GM23338 (cell line): ENCODE results near the gene RTKN2. TPM values are rescaled to one million over a fixed set of nuclear protein-coding genes. Genes with fewer than 3 reads are reported as not detected.

ENCODE experiments used
- ATAC-seq: fragments of 200-7000 bp; cut with Tn5 transposase; 3 replicates; pipeline ENCODE4 v1.9.1; 2020
- DNase-seq: peaks from one replicate; pipeline ENCODE4 v3.0.0-alpha.2; 2015; ENCODE audit warnings: low spot score
- H2AFZ ChIP-seq: fragments of 200-600 bp; sonication (generic); 2 replicates; pipeline ENCODE4 v1.8.0; 2016; ENCODE audit warnings: antibody characterized with exemption, mild to moderate bottlenecking, moderate library complexity
- H3F3A ChIP-seq: fragments of 200-600 bp; sonication (generic); replicated peaks from 2 replicates; pipeline ENCODE4 v1.8.0; 2017; ENCODE audit warnings: antibody characterized with exemption, mixed run types, low read depth
- H3K27ac ChIP-seq: fragments of 200-600 bp; sonication (generic); 2 replicates; pipeline ENCODE4 v1.6.1; 2016; ENCODE audit warnings: low read depth
- H3K27me3 ChIP-seq: fragments of 200-600 bp; sonication (generic); 2 replicates; pipeline ENCODE4 v1.8.0; 2016; ENCODE audit warnings: mild to moderate bottlenecking, mixed run types, moderate library complexity; ENCODE audit not compliant: insufficient read depth
- H3K36me3 ChIP-seq: fragments of 200-600 bp; sonication (generic); 2 replicates; pipeline ENCODE4 v1.8.0; 2016; ENCODE audit warnings: mild to moderate bottlenecking; ENCODE audit not compliant: insufficient read depth
- H3K4me1 ChIP-seq: fragments of 200-600 bp; sonication (generic); 2 replicates; pipeline ENCODE4 v1.8.0; 2016; ENCODE audit warnings: mild to moderate bottlenecking, moderate library complexity; ENCODE audit not compliant: insufficient read depth
- H3K4me2 ChIP-seq: fragments of 200-600 bp; sonication (generic); 2 replicates; pipeline ENCODE4 v1.7.1; 2017; ENCODE audit warnings: mixed run types
- H3K4me3 ChIP-seq: fragments of 200-600 bp; sonication (generic); 2 replicates; pipeline ENCODE4 v1.6.1; 2016; ENCODE audit warnings: mixed run types
- H3K79me2 ChIP-seq: fragments of 200-600 bp; sonication (generic); replicated peaks from 2 replicates; pipeline ENCODE4 v1.8.0; 2017; ENCODE audit warnings: mild to moderate bottlenecking; ENCODE audit not compliant: insufficient read depth
- H3K9me2 ChIP-seq: fragments of 200-600 bp; sonication (generic); 2 replicates; pipeline ENCODE4 v1.8.0; 2017; ENCODE audit not compliant: insufficient read depth
- H4K20me1 ChIP-seq: fragments of 200-600 bp; sonication (generic); replicated peaks from 2 replicates; pipeline ENCODE4 v1.8.0; 2017; ENCODE audit warnings: mild to moderate bottlenecking; ENCODE audit not compliant: insufficient read depth
- H3K27ac Mint-ChIP-seq: 2 replicates; pipeline ENCODE4 v1.8.0; 2020; ENCODE audit warnings: inconsistent platforms, mild to moderate bottlenecking, moderate library complexity, mixed read lengths
- H3K27me3 Mint-ChIP-seq: 3 replicates; pipeline ENCODE4 v1.8.0; 2022; ENCODE audit warnings: low read depth, mild to moderate bottlenecking, moderate library complexity, mixed read lengths, inconsistent platforms; ENCODE audit not compliant: insufficient read depth, poor library complexity
- H3K36me3 Mint-ChIP-seq: 3 replicates; pipeline ENCODE4 v1.8.0; 2021; ENCODE audit warnings: low read depth, mild to moderate bottlenecking, inconsistent platforms, moderate library complexity, mixed read lengths
- H3K4me1 Mint-ChIP-seq: 3 replicates; pipeline ENCODE4 v1.8.0; 2020; ENCODE audit warnings: mild to moderate bottlenecking, inconsistent platforms, mixed read lengths
- H3K4me3 Mint-ChIP-seq: 3 replicates; pipeline ENCODE4 v1.8.0; 2021; ENCODE audit warnings: moderate library complexity, mild to moderate bottlenecking, inconsistent platforms, mixed read lengths
- H3K9me3 Mint-ChIP-seq: 3 replicates; pipeline ENCODE4 v1.8.0; 2020; ENCODE audit warnings: moderate library complexity, mild to moderate bottlenecking, inconsistent platforms, mixed read lengths
- CREB1 ChIP-seq: fragments of 250-450 bp; sonication (Bioruptor Pico); IDR thresholded peaks from 2 replicates; pipeline ENCODE4 v1.5.0; 2020; ENCODE audit warnings: low read depth, mild to moderate bottlenecking, moderate library complexity
- CTCF ChIP-seq, 2 experiments: fragments of 200-600 bp in 1 of 2; sonication (generic) in 1 of 2; conservative IDR thresholded peaks; 2 replicates each; pipeline versions ENCODE4 v1.5.1 to v1.6.1; 2016 to 2017; ENCODE audit warnings: antibody characterized with exemption in 2 of 2, low read depth in 2 of 2, mild to moderate bottlenecking in 2 of 2, moderate library complexity in 1 of 2
- ETS1 ChIP-seq: IDR thresholded peaks from 2 replicates; pipeline ENCODE4 v1.6.1; 2016; ENCODE audit warnings: antibody characterized with exemption
- EZH2 ChIP-seq: fragments of 200-600 bp; sonication (generic); IDR thresholded peaks from one replicate; pipeline ENCODE4 v1.8.0; 2017; ENCODE audit warnings: antibody characterized with exemption, mild to moderate bottlenecking, low read depth; ENCODE audit not compliant: unreplicated experiment
- EZH2phosphoT487 ChIP-seq: fragments of 200-600 bp; sonication (generic); IDR thresholded peaks from one replicate; pipeline ENCODE4 v1.8.1; 2018; ENCODE audit warnings: antibody characterized with exemption; ENCODE audit not compliant: unreplicated experiment
- JUNB ChIP-seq: IDR thresholded peaks from one replicate; pipeline ENCODE4 v1.6.1; 2016; ENCODE audit warnings: antibody characterized with exemption; ENCODE audit not compliant: unreplicated experiment
- NANOG ChIP-seq: IDR thresholded peaks from 2 replicates; pipeline ENCODE4 v1.6.1; 2016; ENCODE audit warnings: antibody characterized with exemption, borderline replicate concordance
- POLR2AphosphoS5 ChIP-seq: IDR thresholded peaks from 2 replicates; pipeline ENCODE4 v1.6.1; 2016; ENCODE audit warnings: antibody characterized with exemption, low read depth
- REST ChIP-seq: IDR thresholded peaks from one replicate; pipeline ENCODE4 v1.6.1; 2018; ENCODE audit warnings: antibody characterized with exemption; ENCODE audit not compliant: unreplicated experiment
- STAT1 ChIP-seq: IDR thresholded peaks from one replicate; pipeline ENCODE4 v1.6.1; 2016; ENCODE audit warnings: antibody characterized with exemption; ENCODE audit not compliant: unreplicated experiment
- ZNF462 ChIP-seq: fragments of 250-450 bp; sonication (Bioruptor Pico); IDR thresholded peaks from 2 replicates; pipeline ENCODE4 v1.5.0; 2020; ENCODE audit warnings: mild to moderate bottlenecking, moderate library complexity
- polyA plus RNA-seq: library from polyadenylated mRNA; unstranded; fragments of >200 nt; fragmentation: Nextera tagmentation; extraction: Ambion mirVana; gene quantifications from 2 replicates; pipeline ENCODE4 v1.2.1, GENCODE V29; 2016
- total RNA-seq: library from RNA; depleted of rRNA; stranded (reverse); fragments of >200 nt; shearing (Covaris generic); gene quantifications from 2 replicates; pipeline ENCODE4 v1.2.3, GENCODE V29; 2014

Gene RTKN2
- total and polyA plus RNA-seq, 2 experiments from 2014 or later, result 15.3 to 23.6 TPM

GRCh38 chr10:62249957-62250356 lies 18.7 kb downstream of the RTKN2 start:
- H3K36me3 Mint-ChIP-seq, result peaks cover 7% of the 10 kb centered on the region; the same call in 1 of the 3 replicates
- Histone ChIP-seq H3K27me3 (no peaks in the 10 kb centered on the region), H3K4me1 (0 out of 2 replicates have a peak, but pooled peaks cover 5% of the 10 kb centered on the region), H3K27ac (no peak overlapping the region), H3F3A (no peaks in the 10 kb centered on the region), H3K4me3 (no peak overlapping the region), H3K4me2 (no peak overlapping the region), H4K20me1 (peaks cover 7% of the 10 kb centered on the region; the same call in 1 of the 2 replicates), H3K36me3 (no peaks in the 10 kb centered on the region), H2AFZ (no peak overlapping the region), H3K9me2 (no peaks in the 10 kb centered on the region), H3K79me2 (peaks cover 43% of the 10 kb centered on the region)
- DNase-seq (no peak), ATAC-seq (no peak)
- H3K4me1 Mint-ChIP-seq, result peaks cover 41% of the 10 kb centered on the region
- TF ChIP-seq POLR2AphosphoS5 (no peak), CREB1 (CRISPR knock-in tag) (no peak), CTCF (conservative IDR thresholded peaks at IDR 0.05; ENCODE audit: low read depth in 2 of 2) (no peak), JUNB (no peak), NANOG (no peak), STAT1 (no peak), ZNF462 (CRISPR knock-in tag) (no peak), REST (no peak), ETS1 (no peak), EZH2phosphoT487 (no peak), EZH2 (no peak)
- no peaks in the 10 kb centered on the region for H3K27me3 Mint-ChIP-seq
- H3K9me3 Mint-ChIP-seq, result no peaks in the 10 kb centered on the region
- H3K27ac Mint-ChIP-seq, result no peak overlapping the region
- H3K4me3 Mint-ChIP-seq, result no peak overlapping the region
